Measurements from ENCODE around the gene MRPL37.
"Not testable (repeated sequence)": the region's sequence is repeated elsewhere in the genome, so short reads cannot be mapped to it uniquely, and the experiment has no call there.

The MRPL37 gene

DNA sequence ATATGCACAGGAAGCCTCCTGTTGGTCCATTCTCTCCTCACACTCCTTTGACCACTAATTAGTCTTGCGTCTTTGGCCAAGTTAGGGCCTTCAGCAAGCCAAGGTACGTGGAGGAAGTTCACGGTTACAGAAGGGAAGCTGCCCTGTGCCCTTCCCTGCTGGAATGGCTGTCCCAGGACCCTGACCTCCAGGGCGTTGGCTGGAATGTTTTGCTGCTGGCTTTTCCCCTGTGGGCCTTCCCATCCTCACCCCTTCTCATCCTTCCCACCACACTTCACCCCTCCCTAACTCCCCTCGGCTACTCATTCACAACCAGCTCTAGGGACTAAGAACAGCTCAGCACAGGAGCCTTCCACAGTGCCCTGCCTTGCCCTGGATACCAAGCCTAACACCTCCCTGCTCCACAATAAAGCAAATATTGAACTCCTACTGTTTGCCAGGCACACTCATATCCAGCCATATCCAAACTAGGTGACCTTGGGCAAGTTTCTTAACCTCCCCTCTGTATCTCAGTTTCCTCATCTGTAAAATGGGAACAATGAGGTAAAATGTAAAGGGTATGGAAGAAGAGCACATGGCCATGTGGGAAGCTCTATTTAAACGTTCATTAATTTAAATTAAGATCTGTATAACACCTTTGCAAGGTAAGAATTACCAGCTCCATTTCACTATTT, 38.3 kb upstream of the MRPL37 start:
- H3K9ac ChIP-seq (ENCODE audit: low read depth, low read length), result no peak overlapping the region
- no peaks in the 10 kb centered on the region for H3K36me3 ChIP-seq (ENCODE audit: insufficient read depth, low read length)
- H3K27me3 ChIP-seq (ENCODE audit: insufficient read depth, low read length), result no peaks in the 10 kb centered on the region
- H3K9me3 ChIP-seq (ENCODE audit: insufficient read depth, low read depth, low read length), result no peaks in the 10 kb centered on the region
- H3K4me1 ChIP-seq (ENCODE audit: insufficient read depth, low read length), result no peaks in the 10 kb centered on the region
- WGBS, result 91% methylated on average over 6 of the region's 6 CpGs
- H3K27ac ChIP-seq (ENCODE audit: low read depth, low read length), result no peak overlapping the region
- no peak overlapping the region for H3K4me3 ChIP-seq (ENCODE audit: low read length)

DNA sequence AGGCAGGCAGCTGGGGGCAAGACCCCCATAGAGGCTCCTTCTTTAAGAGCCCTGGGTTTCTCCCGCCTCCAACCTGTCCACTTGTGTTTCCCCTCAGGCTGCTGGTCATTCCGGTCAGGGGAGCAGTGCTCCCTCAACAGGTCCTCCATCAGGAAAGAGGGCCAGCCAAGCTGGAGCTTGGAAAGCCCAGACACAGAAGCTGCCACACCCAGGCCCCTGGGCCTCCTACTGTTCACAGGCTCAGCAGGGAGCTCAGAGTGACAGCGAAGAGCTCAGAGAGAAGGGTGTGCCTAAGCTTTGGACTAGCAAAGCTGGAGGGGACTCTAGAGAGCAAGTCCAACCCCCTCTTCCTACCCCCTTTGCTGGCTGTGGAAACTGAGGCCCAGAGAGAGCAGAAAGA, 36.9 kb upstream of the MRPL37 start:
- H3K27ac ChIP-seq (ENCODE audit: low read depth, low read length), result no peak overlapping the region
- no peaks in the 10 kb centered on the region for H3K36me3 ChIP-seq (ENCODE audit: insufficient read depth, low read length)
- no peak overlapping the region for H3K4me3 ChIP-seq (ENCODE audit: low read length)
- H3K27me3 ChIP-seq (ENCODE audit: insufficient read depth, low read length), result no peaks in the 10 kb centered on the region
- H3K9me3 ChIP-seq (ENCODE audit: insufficient read depth, low read depth, low read length), result no peaks in the 10 kb centered on the region
- WGBS, result 86% methylated on average over 3 of the region's 3 CpGs
- no peaks in the 10 kb centered on the region for H3K4me1 ChIP-seq (ENCODE audit: insufficient read depth, low read length)
- no peak overlapping the region for H3K9ac ChIP-seq (ENCODE audit: low read depth, low read length)

DNA sequence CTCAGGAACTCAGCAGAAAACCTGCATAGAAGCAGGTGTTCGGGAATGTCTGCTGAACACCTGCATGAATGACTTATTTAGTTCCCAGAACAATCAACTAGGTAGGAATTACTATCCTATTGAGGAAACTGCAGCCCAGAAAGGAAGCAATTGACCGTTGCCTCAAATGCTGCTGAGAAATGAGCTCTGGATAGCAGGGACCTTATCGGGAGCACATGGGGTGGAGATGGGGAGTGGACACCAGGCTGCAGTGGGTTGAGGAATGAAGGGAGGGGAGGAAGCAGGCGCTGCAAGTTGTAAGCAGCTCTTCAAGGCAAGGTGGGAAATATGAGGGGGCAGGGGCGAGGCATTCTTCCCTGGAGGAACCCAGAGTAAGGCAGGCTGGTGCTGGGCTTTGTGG, 36.4 kb upstream of the MRPL37 start:
- no peak overlapping the region for H3K27ac ChIP-seq (ENCODE audit: low read depth, low read length)
- no peak overlapping the region for H3K4me3 ChIP-seq (ENCODE audit: low read length)
- H3K9me3 ChIP-seq (ENCODE audit: insufficient read depth, low read depth, low read length), result no peaks in the 10 kb centered on the region
- H3K27me3 ChIP-seq (ENCODE audit: insufficient read depth, low read length), result no peaks in the 10 kb centered on the region
- no peak overlapping the region for H3K9ac ChIP-seq (ENCODE audit: low read depth, low read length)
- H3K4me1 ChIP-seq (ENCODE audit: insufficient read depth, low read length), result no peaks in the 10 kb centered on the region
- H3K36me3 ChIP-seq (ENCODE audit: insufficient read depth, low read length), result no peaks in the 10 kb centered on the region
- 90% methylated on average over 5 of the region's 5 CpGs for WGBS

DNA sequence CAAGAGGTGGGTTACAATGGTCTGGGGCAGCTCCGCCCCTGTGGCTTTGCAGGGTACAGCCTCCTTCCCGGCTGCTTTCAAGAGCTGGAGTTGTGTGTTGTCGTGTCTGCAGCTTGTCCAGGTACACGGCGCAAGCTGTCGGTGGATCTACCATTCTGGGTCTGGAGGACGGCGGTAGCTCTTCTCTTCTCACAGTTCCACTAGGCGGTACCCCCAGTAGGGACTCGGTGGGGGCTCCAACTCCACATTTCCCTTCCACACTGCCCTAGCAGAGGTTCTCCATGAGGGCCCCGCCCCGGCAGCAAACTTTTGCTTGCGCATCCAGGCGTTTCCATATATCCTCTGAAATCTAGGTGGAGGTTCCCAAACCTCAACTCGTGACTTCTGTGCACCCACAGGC, 34.8 kb upstream of the MRPL37 start:
- WGBS, result 93% methylated on average over 15 of the region's 15 CpGs
- Histone ChIP-seq H3K9me3 (ENCODE audit: insufficient read depth, low read depth, low read length) (no peaks in the 10 kb centered on the region), H3K36me3 (ENCODE audit: insufficient read depth, low read length) (no peaks in the 10 kb centered on the region), H3K27ac (ENCODE audit: low read depth, low read length) (no peak overlapping the region), H3K9ac (ENCODE audit: low read depth, low read length) (no peak overlapping the region), H3K4me1 (ENCODE audit: insufficient read depth, low read length) (no peaks in the 10 kb centered on the region), H3K4me3 (ENCODE audit: low read length) (no peak overlapping the region), H3K27me3 (ENCODE audit: insufficient read depth, low read length) (no peaks in the 10 kb centered on the region)

DNA sequence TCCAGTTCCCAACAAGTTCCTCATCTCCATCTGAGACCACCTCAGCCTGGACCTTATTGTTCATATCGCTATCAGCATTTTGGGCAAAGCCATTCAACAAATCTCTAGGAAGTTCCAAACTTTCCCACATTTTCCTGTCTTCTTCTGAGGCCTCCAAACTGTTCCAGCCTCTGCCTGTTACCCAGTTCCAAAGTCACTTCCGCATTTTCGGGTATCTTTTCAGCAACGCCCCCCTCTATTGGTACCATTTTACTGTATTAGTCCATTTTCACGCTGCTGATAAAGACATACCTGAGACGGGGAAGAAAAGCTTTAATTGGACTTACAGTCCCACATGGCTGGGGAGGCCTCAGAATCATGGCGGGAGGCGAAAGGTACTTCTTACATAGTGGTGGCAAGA, 33.6 kb upstream of the MRPL37 start:
- H3K4me1 ChIP-seq (ENCODE audit: insufficient read depth, low read length); H3K36me3 ChIP-seq (ENCODE audit: insufficient read depth, low read length); H3K4me3 ChIP-seq (ENCODE audit: low read length); H3K27me3 ChIP-seq (ENCODE audit: insufficient read depth, low read length); H3K9ac ChIP-seq (ENCODE audit: low read depth, low read length); H3K27ac ChIP-seq (ENCODE audit: low read depth, low read length); H3K9me3 ChIP-seq (ENCODE audit: insufficient read depth, low read depth, low read length): not testable (repeated sequence)
- 88% methylated on average over 8 of the region's 8 CpGs for WGBS

DNA sequence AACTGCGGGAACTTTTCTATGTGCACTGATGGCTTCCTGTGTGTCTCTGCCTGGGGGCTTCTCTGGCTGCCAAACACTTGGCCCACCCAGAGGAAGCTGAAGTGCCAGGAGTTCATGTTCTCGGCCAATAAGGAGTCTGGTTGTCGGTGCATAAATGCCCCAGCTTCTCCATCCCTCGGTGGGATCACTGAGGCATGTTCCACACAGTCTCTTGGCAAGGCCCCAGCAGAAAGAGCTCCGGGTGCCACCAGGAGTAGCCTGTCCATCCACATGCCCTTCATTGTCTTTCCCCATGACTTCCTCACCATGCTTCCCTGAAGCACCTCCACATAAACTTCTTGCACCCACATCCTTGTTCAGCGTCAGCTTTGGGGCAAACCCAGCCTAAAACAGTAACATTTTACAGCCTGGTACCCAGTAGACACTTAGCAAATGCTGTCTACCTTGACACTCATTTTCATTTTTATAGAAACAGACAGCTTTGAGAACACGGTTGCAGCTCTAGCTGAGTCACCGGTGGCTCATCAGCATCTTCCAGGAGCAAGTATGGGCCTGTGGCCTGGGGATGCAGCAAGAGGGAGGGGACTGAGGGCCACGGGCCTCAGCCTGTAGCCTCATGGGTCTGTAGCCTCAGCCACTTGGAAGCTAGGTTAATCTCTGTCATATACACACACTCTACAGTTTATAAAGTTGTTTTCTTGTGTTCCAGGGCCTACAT, 32.4 kb upstream of the MRPL37 start:
- WGBS, result 92% methylated on average over 9 of the region's 9 CpGs

DNA sequence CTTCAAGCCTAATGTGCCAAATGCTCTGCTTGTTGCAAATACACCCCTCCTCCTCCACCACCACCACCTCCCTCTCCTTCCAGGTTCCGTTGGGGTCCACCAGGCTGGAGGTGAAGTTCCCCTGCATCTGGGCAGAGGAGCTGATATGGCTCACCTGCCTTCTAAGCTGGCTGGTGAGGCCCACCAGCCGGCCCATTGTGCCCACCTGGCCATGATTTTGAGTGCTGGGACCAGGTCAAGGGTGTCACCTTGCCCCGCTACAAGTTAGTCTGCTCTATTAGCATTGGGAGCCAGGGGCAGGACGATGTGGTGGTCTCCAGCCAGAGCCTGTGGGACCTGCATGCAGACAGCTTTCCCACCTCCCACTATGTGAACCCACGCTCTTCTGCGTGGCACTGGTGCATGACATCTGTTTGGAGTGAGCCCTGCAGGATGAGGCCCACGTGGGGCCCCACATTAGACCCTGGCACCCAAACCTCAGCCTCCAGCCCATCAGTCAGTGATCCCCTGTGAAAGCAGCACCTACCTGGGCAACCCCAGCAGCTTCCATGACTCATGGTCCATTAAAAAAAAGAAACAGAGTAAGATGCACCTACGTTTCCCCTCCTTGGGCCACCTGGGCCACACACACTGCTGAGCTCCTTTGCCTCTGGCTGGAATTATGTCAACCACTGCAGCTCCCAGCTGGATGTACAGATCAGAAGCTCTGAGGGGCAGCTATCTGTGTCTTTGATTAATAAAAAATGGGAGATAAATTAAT, 31.6 kb upstream of the MRPL37 start:
- no peak overlapping the region for H3K4me3 ChIP-seq (ENCODE audit: low read length)
- 89% methylated on average over 8 of the region's 8 CpGs for WGBS
- H3K4me1 ChIP-seq (ENCODE audit: insufficient read depth, low read length), result no peaks in the 10 kb centered on the region
- no peaks in the 10 kb centered on the region for H3K9me3 ChIP-seq (ENCODE audit: insufficient read depth, low read depth, low read length)
- H3K27ac ChIP-seq (ENCODE audit: low read depth, low read length), result no peak overlapping the region
- H3K36me3 ChIP-seq (ENCODE audit: insufficient read depth, low read length), result no peaks in the 10 kb centered on the region
- no peaks in the 10 kb centered on the region for H3K27me3 ChIP-seq (ENCODE audit: insufficient read depth, low read length)
- no peak overlapping the region for H3K9ac ChIP-seq (ENCODE audit: low read depth, low read length)

More for the DNA sequence above, 32.4 kb upstream of the MRPL37 start:
- H3K4me3 ChIP-seq (ENCODE audit: low read length), result no peak overlapping the region
- H3K27me3 ChIP-seq (ENCODE audit: insufficient read depth, low read length), result no peaks in the 10 kb centered on the region
- H3K9me3 ChIP-seq (ENCODE audit: insufficient read depth, low read depth, low read length), result no peaks in the 10 kb centered on the region
- H3K36me3 ChIP-seq (ENCODE audit: insufficient read depth, low read length), result no peaks in the 10 kb centered on the region
- no peaks in the 10 kb centered on the region for H3K4me1 ChIP-seq (ENCODE audit: insufficient read depth, low read length)
- no peak overlapping the region for H3K27ac ChIP-seq (ENCODE audit: low read depth, low read length)
- H3K9ac ChIP-seq (ENCODE audit: low read depth, low read length), result no peak overlapping the region

DNA sequence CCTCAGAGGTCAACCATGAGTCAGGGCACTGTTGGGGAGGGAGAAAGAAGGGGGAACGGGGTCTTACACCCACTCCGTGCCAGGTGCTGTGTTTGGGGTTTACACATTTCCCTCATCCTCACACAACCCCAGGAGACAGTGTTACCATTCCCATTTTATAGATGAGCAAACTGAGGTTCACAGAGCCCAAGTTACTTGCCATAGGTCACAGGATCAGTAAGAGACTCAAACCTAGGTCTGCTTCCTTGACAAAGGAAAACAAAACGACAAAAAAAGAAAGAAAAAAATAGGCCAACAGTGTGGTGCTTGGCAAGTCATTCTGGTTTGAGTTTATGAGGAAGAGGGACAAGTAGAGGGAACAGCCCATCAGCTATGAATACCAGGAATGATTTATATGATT, 30.9 kb upstream of the MRPL37 start:
- no peaks in the 10 kb centered on the region for H3K36me3 ChIP-seq (ENCODE audit: insufficient read depth, low read length)
- WGBS, result 91% methylated on average over 3 of the region's 3 CpGs
- H3K27ac ChIP-seq (ENCODE audit: low read depth, low read length), result no peak overlapping the region
- no peak overlapping the region for H3K4me3 ChIP-seq (ENCODE audit: low read length)
- H3K9ac ChIP-seq (ENCODE audit: low read depth, low read length), result no peak overlapping the region
- no peaks in the 10 kb centered on the region for H3K9me3 ChIP-seq (ENCODE audit: insufficient read depth, low read depth, low read length)
- no peaks in the 10 kb centered on the region for H3K27me3 ChIP-seq (ENCODE audit: insufficient read depth, low read length)
- H3K4me1 ChIP-seq (ENCODE audit: insufficient read depth, low read length), result no peaks in the 10 kb centered on the region

DNA sequence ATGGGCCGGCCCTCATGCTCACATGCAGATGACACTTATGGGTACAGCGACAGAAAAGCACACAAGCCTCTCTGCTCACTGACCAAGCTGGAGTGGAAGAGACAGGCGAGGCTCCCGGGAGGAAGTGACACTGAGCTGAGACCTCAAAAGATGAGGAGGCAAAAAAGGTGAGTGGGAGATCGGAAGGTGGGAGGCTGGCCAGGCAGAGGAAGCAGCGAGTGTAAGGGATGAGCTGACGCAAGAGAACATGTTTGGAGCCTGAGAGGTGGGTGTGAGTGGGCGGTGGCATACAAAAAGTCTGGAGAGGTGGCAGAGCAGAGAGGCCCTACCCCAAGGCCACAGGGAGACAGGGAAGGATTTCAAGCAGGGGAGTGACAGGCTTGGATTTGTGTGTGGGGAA, 29.0 kb upstream of the MRPL37 start:
- 86% methylated on average over 8 of the region's 8 CpGs for WGBS
- Histone ChIP-seq H3K9ac (ENCODE audit: low read depth, low read length) (no peak overlapping the region), H3K27ac (ENCODE audit: low read depth, low read length) (no peak overlapping the region), H3K27me3 (ENCODE audit: insufficient read depth, low read length) (no peaks in the 10 kb centered on the region), H3K36me3 (ENCODE audit: insufficient read depth, low read length) (no peaks in the 10 kb centered on the region), H3K4me3 (ENCODE audit: low read length) (no peak overlapping the region), H3K9me3 (ENCODE audit: insufficient read depth, low read depth, low read length) (no peaks in the 10 kb centered on the region), H3K4me1 (ENCODE audit: insufficient read depth, low read length) (no peaks in the 10 kb centered on the region)

DNA sequence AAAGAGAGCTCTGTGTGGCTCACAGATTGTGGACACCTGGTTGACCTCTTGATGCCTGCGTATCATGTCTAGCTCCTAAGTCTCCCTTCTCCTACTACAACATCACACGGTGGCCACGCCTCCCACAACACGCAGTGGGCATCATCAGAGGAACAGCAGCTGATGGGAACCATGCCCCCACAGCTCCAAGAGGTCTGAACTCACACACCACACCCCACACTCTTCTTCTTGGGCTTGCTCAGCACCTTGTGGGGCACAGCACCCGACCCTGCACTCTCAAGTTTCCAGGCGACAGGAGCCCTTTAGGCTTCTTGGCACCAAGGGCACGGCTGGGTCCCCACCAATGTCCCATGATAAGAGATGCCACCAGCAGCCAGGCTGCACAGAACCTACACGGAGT, 28.4 kb upstream of the MRPL37 start:
- Histone ChIP-seq H3K9me3 (ENCODE audit: insufficient read depth, low read depth, low read length) (no peaks in the 10 kb centered on the region), H3K36me3 (ENCODE audit: insufficient read depth, low read length) (no peaks in the 10 kb centered on the region), H3K4me1 (ENCODE audit: insufficient read depth, low read length) (no peaks in the 10 kb centered on the region), H3K27ac (ENCODE audit: low read depth, low read length) (no peak overlapping the region), H3K27me3 (ENCODE audit: insufficient read depth, low read length) (no peaks in the 10 kb centered on the region), H3K9ac (ENCODE audit: low read depth, low read length) (no peak overlapping the region), H3K4me3 (ENCODE audit: low read length) (no peak overlapping the region)
- 90% methylated on average over 8 of the region's 8 CpGs for WGBS
